SK-N-SH (cell line): ENCODE results near the gene NUPR2.

ENCODE experiments used
- FOXJ3 ChIP-seq: sonication (generic); formaldehyde crosslinking; IDR thresholded peaks from 2 replicates; pipeline ENCODE4 v1.5.1; 2020; ENCODE audit warnings: mild to moderate bottlenecking, missing genetic modification reagents
- GABPA ChIP-seq: IDR thresholded peaks from 2 replicates; pipeline ENCODE4 v1.4.0; 2012; ENCODE audit warnings: low read depth, mild to moderate bottlenecking
- GATA2 ChIP-seq: sonication (generic); formaldehyde crosslinking; IDR thresholded peaks from 2 replicates; pipeline ENCODE4 v1.5.0; 2020; ENCODE audit warnings: mild to moderate bottlenecking, missing genetic modification reagents
- MXI1 ChIP-seq: IDR thresholded peaks from 2 replicates; pipeline ENCODE4 v1.6.1; 2012; ENCODE audit warnings: mild to moderate bottlenecking, low read depth, low read length, improper control_type of control experiment
- PBX3 ChIP-seq: IDR thresholded peaks from 2 replicates; pipeline ENCODE4; 2012
- RCOR1 ChIP-seq: fragments of 150-350 bp; IDR thresholded peaks from 2 replicates; pipeline ENCODE4 v1.6.1; 2017; ENCODE audit warnings: antibody characterized with exemption, low read length
- REST ChIP-seq: IDR thresholded peaks from 2 replicates; pipeline ENCODE4 v1.6.1; 2012; ENCODE audit warnings: mild to moderate bottlenecking, low read depth, low read length, moderate library complexity
- SMC3 ChIP-seq: IDR thresholded peaks from 2 replicates; pipeline ENCODE4 v1.6.1; 2012; ENCODE audit warnings: low read depth, low read length, improper control_type of control experiment
- YY1 ChIP-seq: IDR thresholded peaks from 2 replicates; pipeline ENCODE4 v1.4.0; 2012; ENCODE audit warnings: low read depth, mild to moderate bottlenecking
- TF ChIP-seq, protein P1 (sequence below): fragments of 150-350 bp; IDR thresholded peaks from 2 replicates; pipeline ENCODE4 v1.6.1; 2017; ENCODE audit warnings: antibody characterized with exemption, low read length, low read depth, borderline replicate concordance
- TF ChIP-seq, protein P2 (sequence below): fragments of 200-600 bp; sonication (generic); IDR thresholded peaks from 2 replicates; pipeline ENCODE4 v1.6.1; 2017; ENCODE audit warnings: antibody characterized with exemption, mild to moderate bottlenecking, moderate library complexity
- TF ChIP-seq, protein P3 (sequence below): IDR thresholded peaks from 2 replicates; pipeline ENCODE4 v1.4.0; 2012; ENCODE audit warnings: low read depth

GRCh38 chr7:56115852-56116538 is at the start of gene NUPR2:
- TF ChIP-seq, protein P1, sequence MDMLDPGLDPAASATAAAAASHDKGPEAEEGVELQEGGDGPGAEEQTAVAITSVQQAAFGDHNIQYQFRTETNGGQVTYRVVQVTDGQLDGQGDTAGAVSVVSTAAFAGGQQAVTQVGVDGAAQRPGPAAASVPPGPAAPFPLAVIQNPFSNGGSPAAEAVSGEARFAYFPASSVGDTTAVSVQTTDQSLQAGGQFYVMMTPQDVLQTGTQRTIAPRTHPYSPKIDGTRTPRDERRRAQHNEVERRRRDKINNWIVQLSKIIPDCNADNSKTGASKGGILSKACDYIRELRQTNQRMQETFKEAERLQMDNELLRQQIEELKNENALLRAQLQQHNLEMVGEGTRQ: no peak
- TF ChIP-seq REST: no peak
- TF ChIP-seq, protein P2, sequence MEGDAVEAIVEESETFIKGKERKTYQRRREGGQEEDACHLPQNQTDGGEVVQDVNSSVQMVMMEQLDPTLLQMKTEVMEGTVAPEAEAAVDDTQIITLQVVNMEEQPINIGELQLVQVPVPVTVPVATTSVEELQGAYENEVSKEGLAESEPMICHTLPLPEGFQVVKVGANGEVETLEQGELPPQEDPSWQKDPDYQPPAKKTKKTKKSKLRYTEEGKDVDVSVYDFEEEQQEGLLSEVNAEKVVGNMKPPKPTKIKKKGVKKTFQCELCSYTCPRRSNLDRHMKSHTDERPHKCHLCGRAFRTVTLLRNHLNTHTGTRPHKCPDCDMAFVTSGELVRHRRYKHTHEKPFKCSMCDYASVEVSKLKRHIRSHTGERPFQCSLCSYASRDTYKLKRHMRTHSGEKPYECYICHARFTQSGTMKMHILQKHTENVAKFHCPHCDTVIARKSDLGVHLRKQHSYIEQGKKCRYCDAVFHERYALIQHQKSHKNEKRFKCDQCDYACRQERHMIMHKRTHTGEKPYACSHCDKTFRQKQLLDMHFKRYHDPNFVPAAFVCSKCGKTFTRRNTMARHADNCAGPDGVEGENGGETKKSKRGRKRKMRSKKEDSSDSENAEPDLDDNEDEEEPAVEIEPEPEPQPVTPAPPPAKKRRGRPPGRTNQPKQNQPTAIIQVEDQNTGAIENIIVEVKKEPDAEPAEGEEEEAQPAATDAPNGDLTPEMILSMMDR: no peak
- TF ChIP-seq, protein P3, sequence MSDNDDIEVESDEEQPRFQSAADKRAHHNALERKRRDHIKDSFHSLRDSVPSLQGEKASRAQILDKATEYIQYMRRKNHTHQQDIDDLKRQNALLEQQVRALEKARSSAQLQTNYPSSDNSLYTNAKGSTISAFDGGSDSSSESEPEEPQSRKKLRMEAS: no peak
- no peak for TF ChIP-seq FOXJ3 (CRISPR knock-in tag)
- TF ChIP-seq GATA2: no peak
- no peak for TF ChIP-seq GABPA
- TF ChIP-seq MXI1: no peak
- no peak for TF ChIP-seq YY1
- TF ChIP-seq RCOR1: no peak
- TF ChIP-seq PBX3: no peak
- TF ChIP-seq SMC3: no peak
